SK-N-SH (cell line): ENCODE results near the gene ZIC5. TPM values are rescaled to one million over a fixed set of nuclear protein-coding genes. Genes with fewer than 3 reads are reported as not detected.

Experiments
- CTCF ChIA-PET: fragments of 300-600, 350-600 bp; formaldehyde crosslinking; extraction: SDS; loops from one replicate; lab custom pipeline; 2021; lab: Yijun Ruan, JAX
- POLR2A ChIA-PET: fragments of 350-600 bp; sonication (Branson Sonifier 250); formaldehyde crosslinking; extraction: SDS; loops from one replicate; lab custom pipeline; 2020; ENCODE audit warnings: antibody characterized with exemption, inconsistent platforms; lab: Yijun Ruan, JAX
- DNase-seq: peaks from one replicate; pipeline ENCODE4 v3.0.0; 2012
- H2AFZ ChIP-seq: fragments of 200-600 bp; sonication (generic); 2 replicates; pipeline ENCODE4 v1.8.1; 2016; ENCODE audit warnings: antibody characterized with exemption, mild to moderate bottlenecking, low read depth
- H3F3A ChIP-seq: fragments of 200-600 bp; sonication (generic); replicated peaks from 2 replicates; pipeline ENCODE3; 2016; ENCODE audit warnings: antibody characterized with exemption, mild to moderate bottlenecking; ENCODE audit not compliant: insufficient read depth
- H3K27ac ChIP-seq, 2 experiments: fragments of 200-500 bp in 1 of 2; fragments of 200-600 bp in 1 of 2; sonication (Bioruptor generic) in 1 of 2; sonication (generic), shearing (Covaris generic) in 1 of 2; 2 replicates each; pipeline versions ENCODE4 v1.5.1 to v1.6.1; 2014 to 2016; ENCODE audit warnings: low read depth in 2 of 2, inconsistent platforms in 1 of 2, low read length in 1 of 2, mild to moderate bottlenecking in 1 of 2, mixed read lengths in 1 of 2
- H3K27me3 ChIP-seq: fragments of 200-600 bp; sonication (generic), shearing (Covaris generic); 2 replicates; pipeline ENCODE4 v1.6.1; 2016; ENCODE audit warnings: mixed run types; ENCODE audit not compliant: insufficient read depth
- H3K36me3 ChIP-seq, 2 experiments: fragments of 200-500 bp in 1 of 2; fragments of 200-600 bp in 1 of 2; sonication (Bioruptor generic) in 1 of 2; sonication (generic) in 1 of 2; replicated peaks in 1 of 2; 2 replicates each; pipeline versions ENCODE3 to v1.5.1; 2014 to 2016; ENCODE audit warnings: low read length in 1 of 2, mild to moderate bottlenecking in 1 of 2; ENCODE audit not compliant: insufficient read depth in 2 of 2, control insufficient read depth in 1 of 2
- H3K4me1 ChIP-seq, 2 experiments: fragments of 200-500 bp in 1 of 2; fragments of 200-600 bp in 1 of 2; sonication (Bioruptor generic) in 1 of 2; sonication (generic), shearing (Covaris generic) in 1 of 2; 2 replicates each; pipeline versions ENCODE4 v1.5.1 to v1.6.1; 2014 to 2016; ENCODE audit warnings: low read depth in 1 of 2, low read length in 1 of 2, mixed run types in 1 of 2; ENCODE audit not compliant: insufficient read depth in 2 of 2, control insufficient read depth in 1 of 2
- H3K4me2 ChIP-seq: fragments of 200-600 bp; sonication (generic), shearing (Covaris generic); 2 replicates; pipeline ENCODE4 v1.6.1; 2017; ENCODE audit warnings: mixed run types
- H3K4me3 ChIP-seq, 2 experiments: fragments of 200-500 bp in 1 of 2; fragments of 200-600 bp in 1 of 2; sonication (Bioruptor generic) in 1 of 2; sonication (generic), shearing (Covaris generic) in 1 of 2; 2 replicates each; pipeline versions ENCODE4 v1.5.1 to v1.8.1; 2014 to 2016; ENCODE audit warnings: low read depth in 2 of 2, inconsistent platforms in 1 of 2, low read length in 1 of 2, mild to moderate bottlenecking in 1 of 2, mixed read lengths in 1 of 2, moderate library complexity in 1 of 2
- H3K79me2 ChIP-seq: fragments of 200-600 bp; sonication (generic); 2 replicates; pipeline ENCODE4 v1.8.1; 2017; ENCODE audit warnings: mild to moderate bottlenecking; ENCODE audit not compliant: insufficient read depth
- H3K9ac ChIP-seq: fragments of 200-600 bp; sonication (generic); 2 replicates; pipeline ENCODE4 v1.6.1; 2017; ENCODE audit warnings: mixed run types
- H3K9me2 ChIP-seq: fragments of 200-600 bp; sonication (generic); 2 replicates; pipeline ENCODE4 v1.6.1; 2017; ENCODE audit warnings: mixed run types
- H3K9me3 ChIP-seq: fragments of 200-600 bp; sonication (generic); 2 replicates; pipeline ENCODE4 v1.6.1; 2017; ENCODE audit warnings: mixed run types, mild to moderate bottlenecking, moderate library complexity
- H4K20me1 ChIP-seq: fragments of 200-600 bp; sonication (generic); 2 replicates; pipeline ENCODE4 v1.6.1; 2017; ENCODE audit warnings: mild to moderate bottlenecking, mixed run types; ENCODE audit not compliant: insufficient read depth
- ELF1 ChIP-seq: IDR thresholded peaks from 2 replicates; pipeline ENCODE4 v1.4.0; 2012
- EZH2phosphoT487 ChIP-seq: fragments of 200-600 bp; sonication (generic); IDR thresholded peaks from 2 replicates; pipeline ENCODE4 v1.6.1; 2017; ENCODE audit warnings: low read depth, mixed run types, mild to moderate bottlenecking, antibody characterized with exemption, moderate library complexity, borderline replicate concordance
- FOSL2 ChIP-seq: IDR thresholded peaks from 2 replicates; pipeline ENCODE4 v1.4.0; 2012; ENCODE audit warnings: low read depth, mild to moderate bottlenecking, moderate library complexity, borderline replicate concordance
- FOXJ3 ChIP-seq: sonication (generic); formaldehyde crosslinking; IDR thresholded peaks from 2 replicates; pipeline ENCODE4 v1.5.1; 2020; ENCODE audit warnings: mild to moderate bottlenecking, missing genetic modification reagents
- FOXM1 ChIP-seq: IDR thresholded peaks from 2 replicates; pipeline ENCODE4 v1.4.0; 2012; ENCODE audit warnings: low read depth, mild to moderate bottlenecking
- GATA2 ChIP-seq: sonication (generic); formaldehyde crosslinking; IDR thresholded peaks from 2 replicates; pipeline ENCODE4 v1.5.0; 2020; ENCODE audit warnings: mild to moderate bottlenecking, missing genetic modification reagents
- JUND ChIP-seq: IDR thresholded peaks from 2 replicates; pipeline ENCODE4 v1.4.0; 2012
- MEF2A ChIP-seq: IDR thresholded peaks from 2 replicates; pipeline ENCODE4 v1.4.0; 2012; ENCODE audit warnings: low read depth, borderline replicate concordance
- NFIC ChIP-seq: IDR thresholded peaks from 2 replicates; pipeline ENCODE4 v1.4.0; 2012; ENCODE audit warnings: borderline replicate concordance
- NRF1 ChIP-seq: IDR thresholded peaks from 2 replicates; pipeline ENCODE4 v1.6.1; 2012; ENCODE audit warnings: low read depth, mild to moderate bottlenecking, low read length
- POLR2AphosphoS5 ChIP-seq: IDR thresholded peaks from 2 replicates; pipeline ENCODE4 v1.6.1; 2012; ENCODE audit warnings: low read depth, low read length
- RFX5 ChIP-seq: IDR thresholded peaks from 2 replicates; pipeline ENCODE4 v1.6.1; 2012; ENCODE audit warnings: mild to moderate bottlenecking, improper control_type of control experiment, low read length
- RXRA ChIP-seq: IDR thresholded peaks from 2 replicates; pipeline ENCODE4 v1.4.0; 2012; ENCODE audit warnings: low read depth, mild to moderate bottlenecking, borderline replicate concordance
- SIN3A ChIP-seq: IDR thresholded peaks from 2 replicates; pipeline ENCODE4 v1.6.1; 2012; ENCODE audit warnings: low read depth, mild to moderate bottlenecking, low read length, moderate library complexity, borderline replicate concordance
- SMC3 ChIP-seq: IDR thresholded peaks from 2 replicates; pipeline ENCODE4 v1.6.1; 2012; ENCODE audit warnings: low read depth, low read length, improper control_type of control experiment
- TCF12 ChIP-seq: IDR thresholded peaks from 2 replicates; pipeline ENCODE4 v1.4.0; 2012
- TEAD4 ChIP-seq: IDR thresholded peaks from 2 replicates; pipeline ENCODE4 v1.4.0; 2012; ENCODE audit warnings: mild to moderate bottlenecking, borderline replicate concordance; ENCODE audit not compliant: insufficient read depth
- YY1 ChIP-seq: IDR thresholded peaks from 2 replicates; pipeline ENCODE4 v1.4.0; 2012; ENCODE audit warnings: low read depth, mild to moderate bottlenecking
- WGBS: methylation state at CpG from one replicate; pipeline ENCODE4 v1.1.6; 2017; ENCODE audit warnings: low lambda C conversion rate; 5-methylcytosine and 5-hydroxymethylcytosine counted together
- polyA plus RNA-seq, 3 experiments: library from polyadenylated mRNA; depleted of rRNA; stranded (reverse); fragments of >200 nt; gene quantifications; 2 replicates each; pipeline ENCODE4 v1.2.3, GENCODE V29; 2012
- TF ChIP-seq, protein P1 (sequence below): IDR thresholded peaks from 2 replicates; pipeline ENCODE4 v1.6.1; 2012; ENCODE audit warnings: mild to moderate bottlenecking, low read depth, low read length, moderate library complexity

Gene ZIC5
- polyA plus RNA-seq, 1 of the 3 experiments (the other 2 are of a cell fraction) = not detected

DNA sequence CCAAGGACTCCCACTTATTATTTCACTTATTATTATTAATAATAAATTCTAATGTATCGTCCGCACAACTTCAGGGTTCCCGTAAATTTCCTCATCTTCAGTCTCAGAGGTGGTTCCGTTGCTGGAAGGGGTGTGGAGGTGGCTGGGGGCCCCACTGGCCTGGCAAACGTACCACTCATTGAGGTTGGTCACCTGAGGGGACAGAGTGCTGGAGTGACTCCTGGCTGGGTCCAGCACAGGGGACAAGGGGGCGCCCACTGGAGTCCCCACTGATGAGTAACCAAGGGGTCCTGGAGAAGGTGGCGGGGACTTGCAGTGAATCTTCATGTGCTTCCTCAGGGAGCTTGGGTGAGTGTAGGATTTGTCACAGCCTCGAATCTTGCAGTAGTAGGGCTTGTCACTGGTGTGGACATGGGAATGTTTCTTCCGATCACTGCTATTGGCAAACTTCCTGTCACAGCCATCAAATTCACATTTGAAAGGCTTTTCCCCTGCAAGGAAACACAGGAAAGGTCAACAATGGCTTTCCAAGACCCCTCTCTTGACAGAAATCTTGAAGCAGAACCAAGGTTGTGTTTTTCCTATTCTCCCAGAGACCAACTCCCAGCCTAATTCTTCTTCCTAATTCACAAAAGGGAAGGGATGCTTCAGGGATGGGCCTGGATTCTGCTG is 6.1 kb downstream of the ZIC5 start:
- WGBS = 45% methylated on average over 6 of the region's 9 CpGs
- CTCF ChIA-PET = no interaction called here
- H3K9ac ChIP-seq = no peak overlapping the region
- H3K9me3 ChIP-seq = no peaks in the 10 kb centered on the region
- peaks cover 76% of the 10 kb centered on the region for H3K27me3 ChIP-seq
- no peak overlapping the region for H2AFZ ChIP-seq
- no peaks in the 10 kb centered on the region for H3K79me2 ChIP-seq
- no peaks in the 10 kb centered on the region for H3K36me3 ChIP-seq
- no peaks in the 10 kb centered on the region for H3F3A ChIP-seq
- H3K9me2 ChIP-seq = no peaks in the 10 kb centered on the region
- POLR2A ChIA-PET = no interaction called here
- H3K4me3 ChIP-seq = no peak overlapping the region
- no peak overlapping the region for H3K4me2 ChIP-seq
- H3K27ac ChIP-seq = no peak overlapping the region
- no peaks in the 10 kb centered on the region for H4K20me1 ChIP-seq
- peaks cover 0 to 2% of the 10 kb centered on the region in 2 experiments; a peak in 1 of 4 replicates for H3K4me1 ChIP-seq
- no peak for DNase-seq
- TF ChIP-seq FOSL2 (no peak), FOXJ3 (CRISPR knock-in tag) (no peak), TEAD4 (no peak), MEF2A (no peak), JUND (no peak), RXRA (no peak), TCF12 (no peak), FOXM1 (no peak), NRF1 (no peak), ELF1 (no peak), EZH2phosphoT487 (no peak), POLR2AphosphoS5 (no peak), SMC3 (no peak), RFX5 (no peak), SIN3A (no peak), NFIC (no peak), YY1 (no peak), GATA2 (CRISPR knock-in tag) (no peak)
- TF ChIP-seq, protein P1, sequence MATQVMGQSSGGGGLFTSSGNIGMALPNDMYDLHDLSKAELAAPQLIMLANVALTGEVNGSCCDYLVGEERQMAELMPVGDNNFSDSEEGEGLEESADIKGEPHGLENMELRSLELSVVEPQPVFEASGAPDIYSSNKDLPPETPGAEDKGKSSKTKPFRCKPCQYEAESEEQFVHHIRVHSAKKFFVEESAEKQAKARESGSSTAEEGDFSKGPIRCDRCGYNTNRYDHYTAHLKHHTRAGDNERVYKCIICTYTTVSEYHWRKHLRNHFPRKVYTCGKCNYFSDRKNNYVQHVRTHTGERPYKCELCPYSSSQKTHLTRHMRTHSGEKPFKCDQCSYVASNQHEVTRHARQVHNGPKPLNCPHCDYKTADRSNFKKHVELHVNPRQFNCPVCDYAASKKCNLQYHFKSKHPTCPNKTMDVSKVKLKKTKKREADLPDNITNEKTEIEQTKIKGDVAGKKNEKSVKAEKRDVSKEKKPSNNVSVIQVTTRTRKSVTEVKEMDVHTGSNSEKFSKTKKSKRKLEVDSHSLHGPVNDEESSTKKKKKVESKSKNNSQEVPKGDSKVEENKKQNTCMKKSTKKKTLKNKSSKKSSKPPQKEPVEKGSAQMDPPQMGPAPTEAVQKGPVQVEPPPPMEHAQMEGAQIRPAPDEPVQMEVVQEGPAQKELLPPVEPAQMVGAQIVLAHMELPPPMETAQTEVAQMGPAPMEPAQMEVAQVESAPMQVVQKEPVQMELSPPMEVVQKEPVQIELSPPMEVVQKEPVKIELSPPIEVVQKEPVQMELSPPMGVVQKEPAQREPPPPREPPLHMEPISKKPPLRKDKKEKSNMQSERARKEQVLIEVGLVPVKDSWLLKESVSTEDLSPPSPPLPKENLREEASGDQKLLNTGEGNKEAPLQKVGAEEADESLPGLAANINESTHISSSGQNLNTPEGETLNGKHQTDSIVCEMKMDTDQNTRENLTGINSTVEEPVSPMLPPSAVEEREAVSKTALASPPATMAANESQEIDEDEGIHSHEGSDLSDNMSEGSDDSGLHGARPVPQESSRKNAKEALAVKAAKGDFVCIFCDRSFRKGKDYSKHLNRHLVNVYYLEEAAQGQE = no peak
- TF ChIP-seq, all 33 proteins: peak for 0
